Spleen (tissue), 7 donors: Measurements from ENCODE around the gene NSFL1C.
"Not testable (repeated sequence)": the region's sequence is repeated elsewhere in the genome, so short reads cannot be mapped to it uniquely, and the experiment has no call there.

Source experiments
- CTCF ChIP-seq, 11 experiments: fragments of 200-600 bp in 7 of 11; fragments of 450-650 bp in 4 of 11; sonication (generic) in 4 of 11; IDR thresholded peaks in 8 of 11; conservative IDR thresholded peaks in 3 of 11; 1 replicate in 7 of 11; 2 replicates in 4 of 11; pipeline versions ENCODE4 v1.4.0 to v1.8.0; 2016 to 2021; ENCODE audit warnings: antibody characterized with exemption in 11 of 11, inconsistent platforms in 4 of 11, mild to moderate bottlenecking in 1 of 11
- POLR2A ChIP-seq, 3 donors: fragments of 450-650 bp; IDR thresholded peaks; one replicate each; pipeline ENCODE4 v1.5.1; 2017; ENCODE audit warnings: antibody characterized with exemption in 3 of 3, mild to moderate bottlenecking in 1 of 3
- donor health status: DM: no; HTN: no; CAD: no; lungs with moderate emphysema.
- donor health status: DM: no; HTN: no; CAD: no.
- donor health status: DM: no; HTN: no; CAD: no.

DNA sequence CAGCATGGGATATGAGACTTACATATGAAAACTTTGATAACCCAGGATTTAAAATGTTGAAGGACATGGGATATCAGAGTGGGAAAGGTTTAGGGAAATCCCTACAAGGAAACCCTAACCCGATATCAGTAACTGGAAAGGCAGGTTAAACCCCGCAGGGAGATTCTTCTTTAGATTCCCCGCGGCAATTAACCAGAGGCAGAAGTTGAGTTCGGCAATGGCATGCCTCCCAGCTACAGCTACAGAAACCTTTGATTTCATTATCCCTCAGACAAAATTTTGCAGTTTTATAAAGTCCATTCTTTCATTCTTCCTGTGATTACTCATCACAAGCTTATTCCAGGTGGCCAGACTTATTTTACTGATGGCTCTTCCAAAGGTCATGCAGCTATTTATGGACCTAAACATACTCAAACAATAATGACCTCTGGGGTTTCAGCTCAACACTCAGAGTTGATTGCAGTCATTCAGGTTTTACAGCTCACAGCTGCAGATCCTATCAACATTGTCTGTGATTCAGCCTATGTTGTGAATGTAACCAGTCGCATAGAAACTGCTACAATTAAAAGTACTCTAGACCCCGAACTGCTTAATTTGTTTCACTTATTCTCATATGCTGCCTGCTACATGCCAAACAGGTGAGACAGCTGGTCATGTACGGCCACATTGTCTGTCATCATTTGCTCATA lies 66.8 kb downstream of the NSFL1C start:
- TF ChIP-seq CTCF (IDR thresholded peaks at IDR 0.05 in 8 of 11, conservative IDR thresholded peaks at IDR 0.05 in 3 of 11); POLR2A (IDR thresholded peaks at IDR 0.05): not testable (repeated sequence)
